PC-3 (cell line): ENCODE data around the gene GGT5.

ENCODE experiments used
- CTCF ChIP-seq: fragments of 300-600 bp; sonication (generic); conservative IDR thresholded peaks from 2 replicates; pipeline ENCODE4 v1.5.1; 2017; ENCODE audit warnings: antibody characterized with exemption, low read depth, mild to moderate bottlenecking, low read length
- EZH2 ChIP-seq: fragments of 300-600 bp; sonication (generic); IDR thresholded peaks from one replicate; pipeline ENCODE4 v1.6.1; 2017; ENCODE audit warnings: antibody characterized with exemption, mild to moderate bottlenecking, low read length; ENCODE audit not compliant: unreplicated experiment

GRCh38 chr22:24189249-24190158 is 55.4 kb downstream of the GGT5 start:
- peak; percentile 85 for TF ChIP-seq CTCF
- no peak for TF ChIP-seq EZH2
